GM12874 (cell line): Measurements from ENCODE around the gene DNASE1.

Experiments
- TF ChIP-seq, protein P1 (sequence below): IDR thresholded peaks from 2 replicates; pipeline ENCODE4 v1.5.1; 2011; ENCODE audit warnings: low read depth, mild to moderate bottlenecking, control low read depth, low read length, moderate library complexity; ENCODE audit not compliant: insufficient read depth

The DNASE1 gene

DNA sequence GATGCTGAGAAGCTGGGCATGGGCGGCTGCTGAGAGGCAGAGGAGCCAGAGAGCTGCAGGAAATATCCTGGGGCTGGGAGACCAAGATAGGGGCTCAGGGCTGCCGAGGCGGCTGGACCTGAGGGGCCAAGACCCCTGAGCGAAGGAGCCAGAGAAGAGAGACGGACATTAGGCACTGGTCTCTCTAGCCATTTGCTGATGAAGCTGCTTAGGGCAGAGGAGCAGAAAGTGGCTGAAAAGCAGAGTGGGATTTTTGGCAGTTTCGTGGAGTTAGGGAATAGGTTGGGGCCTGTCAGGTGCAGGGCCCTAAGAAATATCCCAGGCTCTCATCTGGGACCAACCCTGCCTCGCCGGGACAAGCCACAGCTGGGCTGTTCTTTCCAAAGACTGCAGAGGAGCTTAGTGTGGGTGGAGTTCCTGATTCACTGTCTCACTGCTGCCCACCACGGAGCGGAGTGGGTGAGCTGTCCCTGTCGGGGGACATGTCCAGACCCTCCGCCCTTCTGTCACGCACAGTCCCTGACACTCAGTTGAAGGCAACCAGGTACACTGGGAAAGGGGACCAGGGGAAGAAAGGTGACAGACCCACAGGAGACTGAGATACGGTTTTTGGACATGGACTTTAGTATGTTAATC, 11.3 kb upstream of the DNASE1 start:
- TF ChIP-seq, protein P1, sequence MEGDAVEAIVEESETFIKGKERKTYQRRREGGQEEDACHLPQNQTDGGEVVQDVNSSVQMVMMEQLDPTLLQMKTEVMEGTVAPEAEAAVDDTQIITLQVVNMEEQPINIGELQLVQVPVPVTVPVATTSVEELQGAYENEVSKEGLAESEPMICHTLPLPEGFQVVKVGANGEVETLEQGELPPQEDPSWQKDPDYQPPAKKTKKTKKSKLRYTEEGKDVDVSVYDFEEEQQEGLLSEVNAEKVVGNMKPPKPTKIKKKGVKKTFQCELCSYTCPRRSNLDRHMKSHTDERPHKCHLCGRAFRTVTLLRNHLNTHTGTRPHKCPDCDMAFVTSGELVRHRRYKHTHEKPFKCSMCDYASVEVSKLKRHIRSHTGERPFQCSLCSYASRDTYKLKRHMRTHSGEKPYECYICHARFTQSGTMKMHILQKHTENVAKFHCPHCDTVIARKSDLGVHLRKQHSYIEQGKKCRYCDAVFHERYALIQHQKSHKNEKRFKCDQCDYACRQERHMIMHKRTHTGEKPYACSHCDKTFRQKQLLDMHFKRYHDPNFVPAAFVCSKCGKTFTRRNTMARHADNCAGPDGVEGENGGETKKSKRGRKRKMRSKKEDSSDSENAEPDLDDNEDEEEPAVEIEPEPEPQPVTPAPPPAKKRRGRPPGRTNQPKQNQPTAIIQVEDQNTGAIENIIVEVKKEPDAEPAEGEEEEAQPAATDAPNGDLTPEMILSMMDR = no peak

DNA sequence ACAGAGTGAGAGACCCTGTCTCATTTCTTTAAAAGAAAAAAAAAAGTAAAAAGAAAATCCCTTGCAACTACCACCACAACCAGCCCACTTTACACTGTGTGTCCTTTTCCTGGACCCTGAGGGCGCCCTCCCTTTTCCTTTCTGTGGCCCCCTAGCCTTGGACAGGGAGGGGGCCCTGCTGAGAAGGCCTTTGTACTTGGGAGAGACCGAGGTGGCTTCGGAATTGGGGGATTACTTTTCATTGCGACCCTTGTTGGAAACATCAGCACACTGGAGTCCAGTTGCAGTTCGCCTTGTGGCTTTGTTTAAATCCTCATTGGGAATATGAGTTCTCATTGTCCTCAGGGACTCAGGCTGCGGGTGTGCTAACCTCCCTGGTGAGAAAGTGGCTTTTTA, 9.4 kb upstream of the DNASE1 start:
- TF ChIP-seq, protein P1 = no peak

DNA sequence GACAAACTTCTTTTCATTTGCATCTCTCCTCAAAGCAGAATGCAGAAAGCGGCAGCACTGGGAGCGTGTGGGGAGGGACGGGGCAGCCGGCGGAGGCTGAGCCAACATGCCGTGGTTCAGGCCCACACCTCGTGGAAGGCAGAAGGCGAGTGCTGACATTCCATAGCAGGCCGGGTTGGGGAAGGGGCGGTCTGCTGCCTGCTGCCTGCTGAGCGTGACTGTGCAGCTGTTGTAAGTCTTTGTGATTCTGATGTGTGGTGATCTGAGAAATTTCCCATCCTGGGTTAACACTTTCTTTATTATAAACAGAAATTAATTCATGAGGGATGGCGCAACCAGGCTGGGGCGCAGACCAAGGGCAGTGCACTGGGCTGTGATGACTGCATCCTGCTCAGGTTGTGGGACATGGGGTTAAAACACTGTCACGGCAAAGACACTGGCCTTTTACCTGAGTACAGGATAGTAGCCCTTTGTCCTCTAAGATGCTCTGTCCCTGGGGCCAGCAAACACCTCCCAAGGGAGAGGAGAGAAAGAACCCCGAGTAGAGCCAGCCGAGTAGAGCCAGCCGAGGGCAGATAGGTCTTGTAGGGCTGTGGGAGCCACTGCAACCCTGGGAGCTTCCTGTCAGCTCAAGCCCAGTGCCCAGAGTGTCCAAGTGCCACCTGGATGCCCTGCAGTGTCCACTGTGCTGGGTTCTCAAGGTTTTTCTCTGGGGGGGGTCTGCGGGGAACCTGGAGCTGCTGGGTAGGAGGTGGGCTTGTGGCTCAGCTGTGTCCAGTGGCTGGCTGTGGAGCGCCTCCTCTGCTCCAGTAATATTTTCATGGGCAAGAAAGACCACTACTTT, 8.8 kb upstream of the DNASE1 start:
- TF ChIP-seq, protein P1 = no peak

DNA sequence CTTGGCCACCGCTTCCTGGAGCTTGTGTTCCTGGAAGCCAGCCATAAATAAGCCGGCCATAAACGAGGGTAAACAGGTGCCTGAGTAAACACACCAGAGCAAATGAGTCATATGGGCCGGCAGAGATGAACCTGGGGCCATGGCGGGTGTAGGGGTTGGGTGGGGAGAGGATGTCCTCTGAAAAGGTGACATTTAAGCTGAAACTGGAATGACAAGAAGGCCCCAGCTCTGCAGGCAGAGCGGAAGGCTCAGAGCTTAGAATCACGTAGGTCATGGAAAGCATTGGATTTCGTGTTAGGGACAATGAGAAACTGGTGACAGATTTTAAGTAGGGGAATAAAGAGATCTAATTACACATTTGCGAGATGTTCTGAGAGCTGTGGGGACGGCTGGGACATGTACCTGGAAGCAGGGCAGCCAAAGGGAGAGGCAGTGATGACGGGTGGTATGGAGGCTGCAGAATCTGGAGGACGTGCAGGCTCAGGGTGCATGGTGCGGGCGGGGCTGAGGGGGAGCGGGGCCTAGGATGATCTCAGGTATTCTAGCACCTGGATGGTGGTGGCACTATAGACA, 8.1 kb upstream of the DNASE1 start:
- TF ChIP-seq, protein P1 = no peak

DNA sequence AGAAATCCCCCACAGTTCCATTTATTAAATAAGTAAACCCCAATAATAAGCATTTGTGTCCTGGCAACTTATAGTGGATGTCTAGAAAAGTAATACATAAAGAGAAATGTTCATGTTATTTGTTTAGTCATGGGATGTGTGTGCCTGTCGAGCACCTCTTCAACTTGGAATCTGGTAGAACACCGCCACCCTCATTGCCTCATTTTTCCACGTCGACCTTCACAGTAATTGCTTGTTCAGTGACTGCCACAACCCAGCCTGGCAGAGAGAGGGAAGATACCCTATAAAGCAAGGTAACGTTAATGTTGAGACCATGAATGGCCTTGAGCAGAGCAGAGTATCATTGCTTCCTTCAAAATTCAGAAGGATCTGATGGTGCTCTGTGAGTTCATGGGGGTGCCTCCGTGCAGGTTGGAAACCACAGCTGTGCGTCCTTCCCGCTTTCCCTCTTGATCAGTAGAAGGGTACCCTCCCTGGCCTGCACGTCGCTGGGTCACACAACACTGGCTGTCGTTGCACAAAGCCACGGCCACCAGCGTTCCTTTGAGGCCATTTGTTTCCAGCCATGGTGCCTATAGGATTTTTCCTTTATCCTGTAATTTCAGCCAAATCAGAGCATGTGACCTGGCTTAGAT, 3.7 kb upstream of the DNASE1 start:
- TF ChIP-seq, protein P1 = no peak

DNA sequence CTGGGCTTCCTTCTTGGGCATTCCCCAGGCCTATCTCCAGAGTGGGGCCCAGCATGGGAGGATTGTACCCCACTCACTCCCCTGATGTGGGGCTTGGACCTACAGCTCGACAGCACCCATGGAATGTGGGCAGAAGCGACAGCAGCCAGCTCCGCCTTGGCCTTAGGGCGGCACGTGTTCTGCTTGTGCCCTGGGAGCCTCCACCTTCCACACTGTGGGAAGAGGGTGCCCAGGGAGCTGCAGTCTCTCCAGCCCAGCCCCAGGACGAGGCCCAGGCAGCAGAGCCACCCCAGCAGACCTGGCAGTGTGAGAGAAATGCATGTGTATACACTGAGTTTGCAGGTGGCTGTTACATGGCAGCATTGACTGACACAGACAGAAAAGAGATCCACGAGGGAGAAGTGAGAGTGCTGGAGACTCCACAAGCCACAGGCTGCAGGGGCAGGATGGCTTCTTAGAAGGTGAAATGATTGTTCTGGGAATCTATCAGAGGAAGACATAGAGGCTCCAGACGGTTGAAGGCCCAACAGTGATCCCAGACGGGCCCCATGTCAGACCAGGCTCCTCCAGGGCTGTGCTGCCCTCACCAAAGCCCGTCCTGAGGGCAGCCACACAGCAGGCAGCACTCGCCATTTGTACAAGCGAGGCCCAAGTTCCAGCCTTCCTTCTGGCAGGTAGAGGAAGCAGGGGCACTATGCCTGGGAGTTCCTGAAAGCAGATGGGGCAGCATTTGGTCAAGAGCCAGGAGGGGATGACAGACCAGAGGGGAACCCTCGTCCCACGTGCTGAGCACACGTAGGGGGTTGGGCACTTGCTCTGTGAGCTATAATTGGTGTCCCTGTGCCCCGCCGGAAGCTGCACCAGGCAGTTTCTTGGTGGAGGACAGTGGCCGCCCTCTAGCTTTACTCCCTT, 2.8 kb upstream of the DNASE1 start:
- TF ChIP-seq, protein P1 = no peak
